Mesenchymal stem cell (in vitro differentiated cells and primary cell): ENCODE data around the gene GBGT1.

ENCODE experiments used
- DNase-seq: peaks from one replicate; pipeline ENCODE4 v3.0.0-alpha.2; 2013
- H2AFZ ChIP-seq: one replicate; pipeline ENCODE4 v1.6.1; 2013; ENCODE audit warnings: low read depth, mild to moderate bottlenecking, control low read depth, inconsistent platforms, low read length, moderate library complexity
- H2AK5ac ChIP-seq: 2 replicates; pipeline ENCODE4 v1.6.1; 2013; ENCODE audit warnings: low read length, moderate library complexity, mild to moderate bottlenecking, inconsistent platforms; ENCODE audit not compliant: severe bottlenecking
- H2BK120ac ChIP-seq: one replicate; pipeline ENCODE4 v1.6.1; 2013; ENCODE audit warnings: low read depth, mild to moderate bottlenecking, inconsistent platforms, low read length, moderate library complexity
- H2BK12ac ChIP-seq, 2 experiments: one replicate each; pipeline ENCODE4 v1.6.1; 2013; ENCODE audit warnings: inconsistent platforms in 2 of 2, low read length in 2 of 2, mild to moderate bottlenecking in 2 of 2, moderate library complexity in 2 of 2, control low read depth in 1 of 2
- H2BK15ac ChIP-seq: one replicate; pipeline ENCODE4 v1.6.1; 2013; ENCODE audit warnings: mild to moderate bottlenecking, low read depth, inconsistent platforms; ENCODE audit not compliant: poor library complexity, severe bottlenecking
- H2BK5ac ChIP-seq: 2 replicates; pipeline ENCODE4 v1.6.1; 2013; ENCODE audit warnings: low read depth, mild to moderate bottlenecking, low read length, control low read depth, inconsistent platforms; ENCODE audit not compliant: poor library complexity, severe bottlenecking
- H3K14ac ChIP-seq, 2 experiments: one replicate each; pipeline ENCODE4 v1.6.1; 2013; ENCODE audit warnings: inconsistent platforms in 2 of 2, low read length in 2 of 2, control low read depth in 1 of 2, mild to moderate bottlenecking in 1 of 2, moderate library complexity in 1 of 2
- H3K18ac ChIP-seq, 2 experiments: one replicate each; pipeline ENCODE4 v1.6.1; 2013; ENCODE audit warnings: inconsistent platforms in 2 of 2, low read length in 2 of 2, control low read depth in 1 of 2, low read depth in 1 of 2, mild to moderate bottlenecking in 1 of 2
- H3K23ac ChIP-seq, 2 experiments: one replicate each; pipeline ENCODE4 v1.6.1; 2013; ENCODE audit warnings: inconsistent platforms in 2 of 2, low read length in 2 of 2, mild to moderate bottlenecking in 2 of 2, moderate library complexity in 2 of 2, control low read depth in 1 of 2
- H3K27ac ChIP-seq: 2 replicates; pipeline ENCODE4 v1.5.1; 2013; ENCODE audit warnings: mild to moderate bottlenecking, moderate library complexity, low read length, control low read depth, inconsistent platforms; ENCODE audit not compliant: poor library complexity, severe bottlenecking
- H3K27me3 ChIP-seq, 2 experiments: 2 replicates each; pipeline versions ENCODE4 v1.6.1 to v1.7.0; 2013; ENCODE audit warnings: low read length in 2 of 2, mild to moderate bottlenecking in 2 of 2, moderate library complexity in 2 of 2, control low read depth in 1 of 2, inconsistent platforms in 1 of 2; ENCODE audit not compliant: control insufficient read depth in 1 of 2, insufficient read depth in 1 of 2
- H3K36me3 ChIP-seq, 2 experiments: 2 replicates each; pipeline versions ENCODE4 v1.6.1 to v1.7.0; 2013; ENCODE audit warnings: low read length in 2 of 2, control low read depth in 1 of 2, inconsistent platforms in 1 of 2, low read depth in 1 of 2, mild to moderate bottlenecking in 1 of 2; ENCODE audit not compliant: insufficient read depth in 2 of 2, control insufficient read depth in 1 of 2
- H3K4ac ChIP-seq, 2 experiments: one replicate each; pipeline ENCODE4 v1.6.1; 2013; ENCODE audit warnings: inconsistent platforms in 2 of 2, low read length in 2 of 2, mild to moderate bottlenecking in 2 of 2, moderate library complexity in 2 of 2, control low read depth in 1 of 2, low read depth in 1 of 2
- H3K4me1 ChIP-seq: 2 replicates; pipeline ENCODE4 v1.6.1; 2013; ENCODE audit warnings: low read depth, low read length, control low read depth; ENCODE audit not compliant: control insufficient read depth, insufficient read depth
- H3K4me2 ChIP-seq: 2 replicates; pipeline ENCODE4 v1.6.1; 2013; ENCODE audit warnings: low read length, mild to moderate bottlenecking, inconsistent platforms; ENCODE audit not compliant: poor library complexity, severe bottlenecking
- H3K4me3 ChIP-seq, 2 experiments: 2 replicates each; pipeline versions ENCODE4 v1.5.1 to v1.7.0; 2013; ENCODE audit warnings: low read length in 2 of 2, mild to moderate bottlenecking in 2 of 2, control low read depth in 1 of 2, low read depth in 1 of 2; ENCODE audit not compliant: insufficient read depth in 1 of 2
- H3K79me1 ChIP-seq: replicated peaks from 2 replicates; pipeline ENCODE4 v1.6.1; 2013; ENCODE audit warnings: mild to moderate bottlenecking, control low read depth, low read length, inconsistent platforms; ENCODE audit not compliant: poor library complexity, severe bottlenecking
- H3K9ac ChIP-seq: 2 replicates; pipeline ENCODE4 v1.7.0; 2013; ENCODE audit warnings: mild to moderate bottlenecking, low read length, moderate library complexity
- H3K9me3 ChIP-seq: 2 replicates; pipeline ENCODE4 v1.7.0; 2013; ENCODE audit warnings: mild to moderate bottlenecking, low read length; ENCODE audit not compliant: control insufficient read depth
- H4K8ac ChIP-seq: one replicate; pipeline ENCODE4 v1.6.1; 2013; ENCODE audit warnings: inconsistent platforms, mild to moderate bottlenecking, low read length, moderate library complexity
- H4K91ac ChIP-seq: one replicate; pipeline ENCODE4 v1.6.1; 2013; ENCODE audit warnings: mild to moderate bottlenecking, low read length, inconsistent platforms
- WGBS: methylation state at CpG from one replicate; pipeline ENCODE4 v1.1.7; 2013; ENCODE audit warnings: mixed read lengths; 5-methylcytosine and 5-hydroxymethylcytosine counted together

The GBGT1 gene

DNA sequence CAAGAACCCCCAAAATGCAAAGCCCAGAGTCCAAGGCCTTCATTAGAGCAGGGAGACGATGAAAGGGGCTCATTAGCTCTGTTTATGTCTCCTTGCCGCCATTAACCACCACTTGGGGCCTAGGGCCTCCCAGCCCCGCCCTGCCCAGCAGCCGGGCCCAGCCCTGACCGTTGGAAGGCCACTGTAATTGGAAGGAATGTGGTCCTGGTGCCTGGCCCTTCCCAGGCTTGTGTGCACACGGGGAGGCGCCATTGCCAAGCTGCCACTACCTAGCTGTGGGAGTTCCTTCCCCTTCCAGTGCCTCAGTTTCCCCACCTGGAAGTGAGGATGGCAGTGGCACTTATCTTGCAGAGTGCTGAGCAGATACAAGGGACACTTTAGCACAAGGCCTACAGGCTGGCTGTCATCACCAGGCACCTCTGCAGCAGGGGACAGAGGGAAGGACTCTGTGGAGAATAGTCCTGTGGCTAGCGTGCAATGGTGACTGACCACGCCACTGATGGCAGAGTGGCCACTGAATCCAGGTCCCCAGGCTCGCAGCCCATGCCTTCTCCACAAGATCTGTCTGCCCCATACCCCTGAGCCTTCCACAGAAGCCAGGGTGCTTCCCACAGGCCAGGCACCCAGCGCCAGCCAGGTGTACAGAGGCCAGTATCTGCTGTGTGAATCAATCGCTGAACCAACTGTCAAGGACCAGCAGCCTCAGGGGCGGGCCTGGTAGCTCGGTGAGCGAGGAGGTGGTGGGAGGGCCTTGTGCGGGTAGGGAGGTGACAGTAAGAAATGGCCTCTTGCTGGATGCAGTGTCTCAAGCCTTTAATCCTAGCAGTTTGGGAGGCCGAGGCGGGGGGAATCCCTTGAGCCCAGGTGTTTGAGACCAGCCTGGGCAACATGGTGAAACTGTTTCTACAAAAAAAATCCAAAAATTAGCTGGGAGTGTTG lies 20.8 kb downstream of the GBGT1 start:
- Histone ChIP-seq H4K8ac (peak overlapping the region; percentile 76), H3K4ac (peak overlapping the region in 1 of 2 experiments; percentile 18), H3K14ac (peak overlapping the region in 1 of 2 experiments; percentile 19), H2AK5ac (no peak overlapping the region), H2BK5ac (no peak overlapping the region), H3K4me1 (peaks cover 42% of the 10 kb centered on the region), H3K27me3 (no peaks in the 10 kb centered on the region), H2BK15ac (no peak overlapping the region), H2BK12ac (peak overlapping the region in 1 of 2 experiments; percentile 91), H3K36me3 (peaks cover 5 to 43% of the 10 kb centered on the region in 2 experiments), H2AFZ (no peak overlapping the region), H3K4me2 (no peak overlapping the region), H3K9me3 (no peaks in the 10 kb centered on the region), H3K18ac (peak overlapping the region; percentile 18 to 44), H3K27ac (no peak overlapping the region), H4K91ac (peak overlapping the region; percentile 61), H3K4me3 (no peak overlapping the region), H3K9ac (no peak overlapping the region), H2BK120ac (peak overlapping the region; percentile 0), H3K79me1 (peaks cover 70% of the 10 kb centered on the region), H3K23ac (no peak overlapping the region)
- DNase-seq, result no peak
- 79% methylated on average over 18 of the region's 18 CpGs for WGBS

DNA sequence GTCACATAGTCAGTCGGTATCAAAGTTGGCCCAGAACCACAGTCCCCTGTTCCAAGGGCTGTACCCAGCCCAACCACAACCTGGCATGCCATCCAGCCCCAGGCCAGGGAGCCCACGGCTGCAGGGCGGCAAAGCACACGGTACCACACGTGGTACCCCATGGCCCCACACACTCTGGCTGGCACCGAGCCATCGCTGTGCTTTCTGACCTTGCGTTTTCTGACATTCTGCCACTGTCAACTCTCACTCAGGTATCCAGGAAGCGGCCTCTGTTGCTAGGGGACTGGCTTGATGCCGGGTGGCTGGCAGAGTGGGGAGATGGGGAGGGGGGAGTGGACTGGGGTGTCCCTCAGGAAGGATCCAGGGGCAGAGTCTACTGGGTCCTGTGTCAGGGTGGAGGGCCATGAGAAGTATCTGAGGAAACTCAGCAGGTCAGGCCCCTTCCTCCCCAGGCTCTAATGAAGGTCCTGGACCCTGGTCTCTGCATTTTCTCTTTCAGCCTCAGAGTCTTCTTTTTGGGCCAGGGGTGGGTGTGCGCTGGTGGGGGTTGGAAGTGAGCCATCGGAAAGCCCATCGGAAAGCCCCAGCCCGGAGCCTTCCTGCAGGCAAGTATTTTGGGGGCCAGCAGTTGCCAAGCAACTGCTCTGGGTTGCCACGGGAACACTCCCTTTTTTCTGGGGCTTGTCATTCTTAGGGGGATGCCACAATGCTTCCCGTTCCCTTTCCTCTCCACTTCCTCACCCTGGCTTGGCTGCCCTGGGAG lies 21.7 kb downstream of the GBGT1 start:
- H4K8ac ChIP-seq, result no peak overlapping the region
- H3K79me1 ChIP-seq, result peaks cover 71% of the 10 kb centered on the region
- no peak overlapping the region for H3K4me2 ChIP-seq
- no peak for DNase-seq
- no peak overlapping the region for H2BK5ac ChIP-seq
- H4K91ac ChIP-seq, result peak overlapping the region; percentile 61
- H3K9ac ChIP-seq, result no peak overlapping the region
- H3K14ac ChIP-seq, result no peak overlapping the region
- H2BK12ac ChIP-seq, result peak overlapping the region; percentile 10 to 28
- no peak overlapping the region for H2BK120ac ChIP-seq
- no peak overlapping the region for H2AFZ ChIP-seq
- H3K36me3 ChIP-seq, result peaks cover 5 to 43% of the 10 kb centered on the region in 2 experiments
- WGBS, result 89% methylated on average over 16 of the region's 16 CpGs
- no peak overlapping the region for H2AK5ac ChIP-seq
- H3K18ac ChIP-seq, result peak overlapping the region in 1 of 2 experiments; percentile 3
- H2BK15ac ChIP-seq, result peak overlapping the region; percentile 60
- no peak overlapping the region for H3K23ac ChIP-seq
- no peak overlapping the region for H3K4me3 ChIP-seq
- H3K4ac ChIP-seq, result no peak overlapping the region
- no peaks in the 10 kb centered on the region for H3K9me3 ChIP-seq
- H3K27ac ChIP-seq, result no peak overlapping the region
- H3K27me3 ChIP-seq, result no peaks in the 10 kb centered on the region
- H3K4me1 ChIP-seq, result peaks cover 40% of the 10 kb centered on the region

DNA sequence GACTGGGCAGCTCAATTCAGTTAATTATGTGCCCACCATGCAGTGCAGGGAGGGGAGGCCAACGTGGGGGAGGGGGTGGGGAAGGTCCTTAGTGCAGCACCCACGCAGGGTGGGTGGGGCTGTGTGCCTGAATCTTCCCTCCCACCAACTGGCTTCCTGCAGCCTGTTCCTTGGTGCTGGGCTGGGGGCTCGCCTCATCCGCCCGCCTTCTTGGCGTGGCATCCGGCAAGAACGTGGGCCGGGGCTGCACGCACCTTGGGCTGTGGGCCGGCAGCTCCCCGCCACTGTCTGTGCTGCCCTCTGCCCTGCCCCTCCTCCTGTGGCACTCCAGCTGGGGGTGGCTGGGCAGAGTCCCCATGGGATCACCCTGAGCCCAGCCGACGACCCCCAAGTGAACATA lies 23.1 kb downstream of the GBGT1 start:
- 97% methylated on average over 12 of the region's 14 CpGs for WGBS

DNA sequence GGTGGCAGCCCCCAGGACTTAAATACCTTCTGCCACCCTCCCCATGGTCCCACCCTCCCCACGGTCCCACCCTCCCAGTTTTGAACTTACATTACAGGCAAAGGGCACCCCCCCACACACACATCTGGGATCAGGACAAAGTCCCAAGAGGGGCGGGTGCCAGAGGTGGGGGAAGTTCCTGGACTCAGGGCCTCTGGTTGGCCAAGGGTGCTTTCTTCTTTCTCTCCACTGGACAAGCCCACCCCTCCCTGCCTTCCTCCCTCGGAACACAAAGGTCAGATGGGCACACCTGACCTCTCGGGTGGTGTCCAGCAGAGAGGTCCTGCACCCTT lies 23.6 kb downstream of the GBGT1 start:
- Histone ChIP-seq H3K23ac (no peak overlapping the region), H2AFZ (no peak overlapping the region), H3K27ac (no peak overlapping the region), H3K4ac (no peak overlapping the region), H3K18ac (no peak overlapping the region), H3K36me3 (peaks cover 0 to 34% of the 10 kb centered on the region in 2 experiments), H4K8ac (no peak overlapping the region), H3K9ac (no peak overlapping the region), H3K14ac (no peak overlapping the region), H3K4me3 (no peak overlapping the region), H2BK12ac (no peak overlapping the region), H3K79me1 (peaks cover 61% of the 10 kb centered on the region), H3K4me1 (peaks cover 45% of the 10 kb centered on the region), H2AK5ac (no peak overlapping the region), H2BK5ac (no peak overlapping the region), H3K9me3 (no peaks in the 10 kb centered on the region), H2BK120ac (no peak overlapping the region), H3K4me2 (no peak overlapping the region), H3K27me3 (no peaks in the 10 kb centered on the region), H2BK15ac (peak overlapping the region; percentile 26), H4K91ac (peak overlapping the region; percentile 34)
- 91% methylated on average over 4 of the region's 4 CpGs for WGBS
- DNase-seq, result no peak

More for the DNA sequence above, 23.1 kb downstream of the GBGT1 start:
- H2BK12ac ChIP-seq, result no peak overlapping the region
- H3K27ac ChIP-seq, result no peak overlapping the region
- H3K9me3 ChIP-seq, result no peaks in the 10 kb centered on the region
- no peak overlapping the region for H3K14ac ChIP-seq
- no peak overlapping the region for H2AFZ ChIP-seq
- H4K8ac ChIP-seq, result no peak overlapping the region
- H3K18ac ChIP-seq, result no peak overlapping the region
- no peak overlapping the region for H2BK5ac ChIP-seq
- H4K91ac ChIP-seq, result no peak overlapping the region
- peaks cover 41% of the 10 kb centered on the region for H3K4me1 ChIP-seq
- H3K4me3 ChIP-seq, result no peak overlapping the region
- no peak overlapping the region for H2BK120ac ChIP-seq
- H3K4ac ChIP-seq, result no peak overlapping the region
- H3K4me2 ChIP-seq, result no peak overlapping the region
- no peak for DNase-seq
- H3K23ac ChIP-seq, result no peak overlapping the region
- H3K9ac ChIP-seq, result no peak overlapping the region
- H2BK15ac ChIP-seq, result no peak overlapping the region
- H3K79me1 ChIP-seq, result peaks cover 64% of the 10 kb centered on the region
- peaks cover 2 to 39% of the 10 kb centered on the region in 2 experiments for H3K36me3 ChIP-seq
- H2AK5ac ChIP-seq, result no peak overlapping the region
- H3K27me3 ChIP-seq, result no peaks in the 10 kb centered on the region
